IMR-90 (cell line): ENCODE data around the gene PGS1. TPM values are rescaled to one million over a fixed set of nuclear protein-coding genes. Genes with fewer than 3 reads are reported as not detected.
A peak's percentile ranks its signal among the peaks of the same experiment; 100 is the strongest.

Experiments
- ATAC-seq: fragments of 200-7000 bp; cut with Tn5 transposase; 2 replicates; pipeline ENCODE4 v1.9.1; 2020; ENCODE audit warnings: low read depth, mild to moderate bottlenecking, moderate library complexity
- BruUV-seq: library from RNA; stranded (reverse); fragments of 400-500 nt; replicated peaks from 2 replicates; lab custom pipeline; 2021; lab: Mats Ljungman, UMichigan
- CTCF ChIA-PET: fragments of 300-600 bp; formaldehyde crosslinking; extraction: SDS; loops from one replicate; lab custom pipeline; 2021; ENCODE audit warnings: antibody characterized with exemption; lab: Yijun Ruan, JAX
- POLR2A ChIA-PET: fragments of 300-600 bp; sonication (Branson Sonifier 250); formaldehyde crosslinking; loops from one replicate; lab custom pipeline; 2022; ENCODE audit warnings: antibody characterized with exemption; ENCODE audit not compliant: unreplicated experiment; lab: Charles Lee
- DNase-seq: peaks from one replicate; pipeline ENCODE4 v3.0.0; 2013
- H2AFZ ChIP-seq: replicated peaks from 2 replicates; pipeline ENCODE3; 2013; ENCODE audit warnings: low read length, mild to moderate bottlenecking; ENCODE audit not compliant: poor library complexity
- H2AK5ac ChIP-seq: 2 replicates; pipeline ENCODE4 v1.6.1; 2013; ENCODE audit warnings: low read depth, low read length, inconsistent platforms
- H2AK9ac ChIP-seq: replicated peaks from 2 replicates; pipeline ENCODE3; 2013; ENCODE audit warnings: mild to moderate bottlenecking, low read depth, low read length, moderate library complexity; ENCODE audit not compliant: poor library complexity
- H2BK120ac ChIP-seq: 2 replicates; pipeline ENCODE4 v1.6.1; 2013; ENCODE audit warnings: low read depth, low read length, inconsistent platforms
- H2BK15ac ChIP-seq: 3 replicates; pipeline ENCODE4 v1.6.1; 2013; ENCODE audit warnings: low read depth, low read length, inconsistent platforms
- H2BK20ac ChIP-seq: 2 replicates; pipeline ENCODE4 v1.6.1; 2013; ENCODE audit warnings: low read depth, mild to moderate bottlenecking, inconsistent platforms, low read length, moderate library complexity
- H2BK5ac ChIP-seq: 2 replicates; pipeline ENCODE4 v1.6.1; 2013; ENCODE audit warnings: mild to moderate bottlenecking, low read depth, low read length, inconsistent platforms; ENCODE audit not compliant: poor library complexity, severe bottlenecking
- H3K14ac ChIP-seq: replicated peaks from 2 replicates; pipeline ENCODE4 v1.6.1; 2013; ENCODE audit warnings: low read depth, low read length, inconsistent platforms
- H3K18ac ChIP-seq: 2 replicates; pipeline ENCODE4 v1.6.1; 2013; ENCODE audit warnings: low read depth, low read length, control low read depth
- H3K23ac ChIP-seq: 2 replicates; pipeline ENCODE4 v1.6.1; 2013; ENCODE audit warnings: low read depth, low read length, inconsistent platforms
- H3K27ac ChIP-seq: 2 replicates; pipeline ENCODE4 v1.5.1; 2013; ENCODE audit warnings: mild to moderate bottlenecking, control low read depth, low read length; ENCODE audit not compliant: insufficient read depth
- H3K27me3 ChIP-seq: 2 replicates; pipeline ENCODE4 v1.6.1; 2013; ENCODE audit warnings: low read length; ENCODE audit not compliant: control insufficient read depth, insufficient read depth
- H3K36me3 ChIP-seq: 2 replicates; pipeline ENCODE4 v1.6.1; 2013; ENCODE audit warnings: low read length, mixed read lengths; ENCODE audit not compliant: control insufficient read depth, insufficient read depth
- H3K4ac ChIP-seq: 2 replicates; pipeline ENCODE4 v1.6.1; 2013; ENCODE audit warnings: low read depth, low read length, inconsistent platforms
- H3K4me1 ChIP-seq: 2 replicates; pipeline ENCODE4 v1.6.1; 2013; ENCODE audit warnings: low read length, mixed read lengths; ENCODE audit not compliant: control insufficient read depth, insufficient read depth
- H3K4me2 ChIP-seq: 2 replicates; pipeline ENCODE4 v1.6.1; 2013; ENCODE audit warnings: low read depth, mild to moderate bottlenecking, control low read depth, low read length, moderate library complexity
- H3K4me3 ChIP-seq: 2 replicates; pipeline ENCODE4 v1.5.1; 2013; ENCODE audit warnings: low read depth, mild to moderate bottlenecking, control low read depth, low read length, moderate library complexity; ENCODE audit not compliant: insufficient read depth
- H3K56ac ChIP-seq: 2 replicates; pipeline ENCODE4 v1.6.1; 2013; ENCODE audit warnings: low read length, inconsistent platforms; ENCODE audit not compliant: insufficient read depth; ENCODE audit errors: extremely low read depth
- H3K79me1 ChIP-seq, 2 experiments: 2 replicates each; pipeline ENCODE4 v1.6.1; 2013; ENCODE audit warnings: low read length in 2 of 2, inconsistent platforms in 1 of 2, low read depth in 1 of 2
- H3K9ac ChIP-seq: 2 replicates; pipeline ENCODE4 v1.6.1; 2013; ENCODE audit warnings: low read depth, low read length, control low read depth
- H3K9me1 ChIP-seq: 2 replicates; pipeline ENCODE4 v1.6.1; 2013; ENCODE audit warnings: low read length, inconsistent platforms; ENCODE audit not compliant: insufficient read depth
- H3K9me3 ChIP-seq: 2 replicates; pipeline ENCODE4 v1.6.1; 2013; ENCODE audit warnings: low read length; ENCODE audit not compliant: control insufficient read depth, insufficient read depth
- H4K20me1 ChIP-seq: 2 replicates; pipeline ENCODE4 v1.6.1; 2013; ENCODE audit warnings: low read length, inconsistent platforms; ENCODE audit not compliant: insufficient read depth
- H4K5ac ChIP-seq: 2 replicates; pipeline ENCODE4 v1.6.1; 2013; ENCODE audit warnings: mild to moderate bottlenecking, low read depth, low read length, control low read depth
- H4K8ac ChIP-seq, 2 experiments: 2 replicates each; pipeline ENCODE4 v1.6.1; 2013; ENCODE audit warnings: low read depth in 2 of 2, low read length in 2 of 2, control low read depth in 1 of 2, inconsistent platforms in 1 of 2
- H4K91ac ChIP-seq: 2 replicates; pipeline ENCODE4 v1.6.1; 2013; ENCODE audit warnings: low read depth, low read length, inconsistent platforms; ENCODE audit not compliant: insufficient read depth
- CTCF ChIP-seq: conservative IDR thresholded peaks from 2 replicates; pipeline ENCODE4 v1.5.1; 2012; ENCODE audit warnings: mild to moderate bottlenecking, low read depth, low read length, improper control_type of control experiment
- RCOR1 ChIP-seq: IDR thresholded peaks from 2 replicates; pipeline ENCODE4 v1.6.1; 2012; ENCODE audit warnings: mild to moderate bottlenecking, low read length, improper control_type of control experiment; ENCODE audit not compliant: insufficient replicate concordance
- WGBS, 2 experiments: methylation state at CpG; one replicate each; pipeline versions ENCODE4 v1.1.5 to v1.1.7; 2013; ENCODE audit warnings: missing lambda C conversion rate in 2 of 2; ENCODE audit not compliant: insufficient read length in 1 of 2; ENCODE audit errors: extremely low coverage in 2 of 2; 5-methylcytosine and 5-hydroxymethylcytosine counted together
- dilution Hi-C: fragments of 300-500 bp; cut with HindIII; formaldehyde crosslinking; loops from one replicate; pipeline ENCODE4 v1.14.3; 2018; ENCODE audit warnings: low sequenced_read_pairs; ENCODE audit not compliant: unreplicated experiment
- in situ Hi-C: fragments of 300-500 bp; cut with MboI; formaldehyde crosslinking; loops from 3 replicates; pipeline ENCODE4 v1.14.3; 2019; ENCODE audit warnings: low sequenced_read_pairs, inconsistent platforms, mixed read lengths
- intact Hi-C: fragments of 100-400 bp; cut with micrococcal nuclease; formaldehyde crosslinking; loops from 2 replicates; pipeline ENCODE4 v1.10.0; 2022
- polyA plus RNA-seq, 3 experiments: library from polyadenylated mRNA; depleted of rRNA; stranded (reverse); fragments of >200 nt; gene quantifications; 2 replicates each; pipeline ENCODE4 v1.2.3, GENCODE V29; 2012; ENCODE audit warnings: low replicate concordance in 1 of 3
- total RNA-seq: library from RNA; depleted of rRNA; stranded (reverse); fragments of >200 nt; gene quantifications from 2 replicates; pipeline ENCODE4 v1.2.3, GENCODE V29; 2012

Gene PGS1
- total and polyA plus RNA-seq, 2 of the 4 experiments (the other 2 are of a cell fraction) = 18.5 to 43.2 TPM

GRCh38 chr17:78362671-78363070 is 15.8 kb upstream of the PGS1 start:
- Histone ChIP-seq H3K4ac (no peak overlapping the region), H2BK120ac (no peak overlapping the region), H2BK20ac (no peak overlapping the region), H4K20me1 (peaks cover 20% of the 10 kb centered on the region), H3K27ac (no peak overlapping the region), H2AK5ac (peak overlapping the region; percentile 19; the same call in 1 of the 2 replicates), H4K8ac (no peak overlapping the region), H3K14ac (no peak overlapping the region), H3K23ac (no peak overlapping the region), H3K4me2 (no peak overlapping the region), H3K36me3 (peaks cover 13% of the 10 kb centered on the region), H4K5ac (no peak overlapping the region), H3K18ac (no peak overlapping the region), H3K9ac (no peak overlapping the region), H4K91ac (peak overlapping the region; percentile 11; the same call in 1 of the 2 replicates), H3K56ac (no peak overlapping the region), H2AFZ (no peak overlapping the region), H3K27me3 (no peaks in the 10 kb centered on the region), H3K9me1 (no peaks in the 10 kb centered on the region), H2AK9ac (no peak overlapping the region), H3K4me1 (peaks cover 13% of the 10 kb centered on the region), H3K79me1 (peaks cover 0 to 3% of the 10 kb centered on the region in 2 experiments; a peak in 2 of 4 replicates), H3K9me3 (no peaks in the 10 kb centered on the region), H2BK15ac (no peak overlapping the region), H3K4me3 (no peak overlapping the region), H2BK5ac (no peak overlapping the region)
- DNase-seq (no peak), ATAC-seq (no peak)
- no CpG with 5 or more reads among the region's 7 CpGs for WGBS, 2 experiments
- in situ Hi-C loops = loop anchor here (5.0 kb wide), 1 partner anchor 55 kb away; no protein-coding TSS in a partner anchor
- dilution Hi-C loops = no loop called here
- intact Hi-C loops = no loop called here
- ChIA-PET POLR2A (interaction anchor here (0.8 kb wide), 1 partner anchor 24 kb away, joined by 28 read pairs; no protein-coding TSS in a partner anchor), CTCF (interaction anchor here (1.3 kb wide), 1 partner anchor 59 kb away, joined by 5 read pairs; no protein-coding TSS in a partner anchor)
- no TSS peak for BruUV-seq
- TF ChIP-seq CTCF (0 out of 2 replicates have a peak, but pooled peaks have one; percentile 6), RCOR1 (no peak)
